CD14-positive monocyte (primary cell): ENCODE data around the gene LAMB2. TPM values are rescaled to one million over a fixed set of nuclear protein-coding genes. Genes with fewer than 3 reads are reported as not detected.

Experiments used
- DNase-seq, 3 donors: peaks; one replicate each; pipeline ENCODE4 v3.0.0-alpha.2; 2011 to 2022
- H2AFZ ChIP-seq: 2 replicates; pipeline ENCODE4 v1.6.0; 2012; ENCODE audit warnings: mild to moderate bottlenecking, low read depth, low read length, inconsistent platforms; ENCODE audit not compliant: insufficient read depth, poor library complexity, severe bottlenecking
- H3K27ac ChIP-seq, 2 donors: 1 replicate in 1 of 2; 2 replicates in 1 of 2; pipeline ENCODE4 v1.5.1; 2012 to 2013; ENCODE audit warnings: low read length in 2 of 2, control low read depth in 1 of 2, inconsistent platforms in 1 of 2, low read depth in 1 of 2, mild to moderate bottlenecking in 1 of 2
- H3K27me3 ChIP-seq, 2 donors: one replicate each; pipeline versions ENCODE4 v1.6.0 to v1.6.1; 2011 to 2013; ENCODE audit warnings: low read length in 2 of 2; ENCODE audit not compliant: control insufficient read depth in 2 of 2, insufficient read depth in 2 of 2
- H3K36me3 ChIP-seq, 2 donors: replicated peaks in 1 of 2; 1 replicate in 1 of 2; 2 replicates in 1 of 2; pipeline versions ENCODE4 v1.5.1 to v1.6.1; 2012 to 2013; ENCODE audit warnings: low read length in 2 of 2, control low read depth in 1 of 2, inconsistent platforms in 1 of 2, mild to moderate bottlenecking in 1 of 2; ENCODE audit not compliant: insufficient read depth in 2 of 2, control insufficient read depth in 1 of 2
- H3K4me1 ChIP-seq, 2 donors: 1 replicate in 1 of 2; 2 replicates in 1 of 2; pipeline versions ENCODE4 v1.5.1 to v1.6.1; 2012 to 2013; ENCODE audit warnings: low read length in 2 of 2, control low read depth in 1 of 2, inconsistent platforms in 1 of 2, mild to moderate bottlenecking in 1 of 2, moderate library complexity in 1 of 2; ENCODE audit not compliant: insufficient read depth in 2 of 2, control insufficient read depth in 1 of 2
- H3K4me2 ChIP-seq: replicated peaks from 2 replicates; pipeline ENCODE3; 2012; ENCODE audit warnings: low read length, moderate library complexity, mild to moderate bottlenecking; ENCODE audit not compliant: poor library complexity, severe bottlenecking; ENCODE audit errors: extremely low read depth
- H3K4me3 ChIP-seq, 3 experiments: fragments of 200-600 bp in 1 of 3; sonication (generic) in 1 of 3; replicated peaks in 1 of 3; 1 replicate in 2 of 3; 2 replicates in 1 of 3; pipeline ENCODE4 v1.5.1; 2011 to 2013; ENCODE audit warnings: low read length in 3 of 3, mild to moderate bottlenecking in 3 of 3, control low read depth in 2 of 3, low read depth in 2 of 3, inconsistent platforms in 1 of 3, moderate library complexity in 1 of 3
- H3K79me2 ChIP-seq: 2 replicates; pipeline ENCODE4 v1.6.0; 2012; ENCODE audit warnings: mild to moderate bottlenecking, control low read depth, inconsistent platforms, low read length, moderate library complexity; ENCODE audit not compliant: insufficient read depth
- H3K9ac ChIP-seq: 2 replicates; pipeline ENCODE4 v1.6.0; 2017; ENCODE audit warnings: low read length, mild to moderate bottlenecking; ENCODE audit not compliant: insufficient read depth, poor library complexity, severe bottlenecking
- H3K9me3 ChIP-seq, 2 donors: replicated peaks in 1 of 2; 1 replicate in 1 of 2; 2 replicates in 1 of 2; pipeline versions ENCODE4 v1.5.1 to v1.6.1; 2012 to 2013; ENCODE audit warnings: low read length in 2 of 2, control low read depth in 1 of 2; ENCODE audit not compliant: control insufficient read depth in 1 of 2, insufficient read depth in 1 of 2
- H4K20me1 ChIP-seq: 2 replicates; pipeline ENCODE4 v1.6.0; 2012; ENCODE audit warnings: mild to moderate bottlenecking, low read length, control low read depth, moderate library complexity; ENCODE audit not compliant: insufficient read depth
- H3K27ac Mint-ChIP-seq, 7 donors: one replicate each; pipeline ENCODE4 v1.8.0; 2020; ENCODE audit warnings: mild to moderate bottlenecking in 7 of 7, mixed read lengths in 7 of 7, moderate library complexity in 6 of 7, inconsistent platforms in 2 of 7
- H3K27me3 Mint-ChIP-seq, 3 donors: one replicate each; pipeline ENCODE4 v1.8.0; 2021 to 2022; ENCODE audit warnings: low read depth in 3 of 3, mild to moderate bottlenecking in 3 of 3, mixed read lengths in 3 of 3, moderate library complexity in 3 of 3, inconsistent platforms in 1 of 3
- H3K36me3 Mint-ChIP-seq, 2 donors: one replicate each; pipeline ENCODE4 v1.8.0; 2020; ENCODE audit warnings: mixed read lengths in 2 of 2, inconsistent platforms in 1 of 2, mild to moderate bottlenecking in 1 of 2
- H3K4me1 Mint-ChIP-seq: one replicate; pipeline ENCODE4 v1.8.0; 2020; ENCODE audit warnings: mild to moderate bottlenecking, mixed read lengths
- H3K4me3 Mint-ChIP-seq, 2 donors: one replicate each; pipeline ENCODE4 v1.8.0; 2020; ENCODE audit warnings: mild to moderate bottlenecking in 2 of 2, mixed read lengths in 2 of 2, moderate library complexity in 1 of 2
- H3K9me3 Mint-ChIP-seq, 7 donors: one replicate each; pipeline ENCODE4 v1.8.0; 2020 to 2022; ENCODE audit warnings: mixed read lengths in 7 of 7, mild to moderate bottlenecking in 6 of 7, moderate library complexity in 6 of 7, inconsistent platforms in 2 of 7
- WGBS: methylation state at CpG from one replicate; pipeline ENCODE4 v1.1.5; 2013; ENCODE audit warnings: missing lambda C conversion rate; ENCODE audit not compliant: insufficient coverage; 5-methylcytosine and 5-hydroxymethylcytosine counted together
- intact Hi-C, 2 donors: fragments of 100-400 bp; cut with micrococcal nuclease; formaldehyde crosslinking; loops; one replicate each; pipeline versions ENCODE4 v1.15.0 to v1.15.1; 2023
- polyA plus RNA-seq, 3 donors: library from polyadenylated mRNA; depleted of rRNA in 1 of 3; unstranded in 2 of 3; stranded (reverse) in 1 of 3; fragments of 300-500 nt in 2 of 3; fragments of >200 nt in 1 of 3; fragmentation: Illumina TruSeq in 2 of 3; gene quantifications; 1 replicate in 2 of 3; 2 replicates in 1 of 3; pipeline ENCODE4 v1.2.3, GENCODE V29; 2012 to 2021
- TF ChIP-seq, protein P1 (sequence below): fragments of 200-600 bp; IDR thresholded peaks from one replicate; pipeline ENCODE4 v1.8.0; 2022; ENCODE audit warnings: antibody characterized with exemption, mild to moderate bottlenecking

The LAMB2 gene
- polyA plus RNA-seq, 3 donors: 4.0 to 59.3 (median 7.6) TPM

DNA sequence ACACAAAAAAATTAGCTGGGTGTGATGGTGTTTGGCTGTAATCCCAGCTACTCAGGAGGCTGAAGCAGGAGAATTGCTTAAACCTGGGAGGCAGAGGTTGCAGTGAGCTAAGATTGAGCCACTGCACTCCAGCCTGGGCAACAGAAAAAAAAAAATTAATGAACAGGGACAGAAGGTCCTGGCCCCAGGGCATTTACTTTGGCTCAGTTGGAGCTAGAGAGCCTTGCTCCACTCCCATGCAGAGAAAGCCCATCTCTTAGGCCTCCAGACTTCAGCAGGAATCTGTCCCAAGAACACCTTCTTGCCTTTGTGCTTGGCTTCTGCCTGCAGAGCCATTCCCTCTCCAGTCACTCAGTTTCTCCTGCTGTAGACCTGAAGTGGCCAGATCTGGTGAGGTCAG is 47.3 kb upstream of the LAMB2 start:
- H3K27ac Mint-ChIP-seq: no peak overlapping the region
- H3K36me3 ChIP-seq: peaks cover 0 to 2% of the 10 kb centered on the region in 2 donors

DNA sequence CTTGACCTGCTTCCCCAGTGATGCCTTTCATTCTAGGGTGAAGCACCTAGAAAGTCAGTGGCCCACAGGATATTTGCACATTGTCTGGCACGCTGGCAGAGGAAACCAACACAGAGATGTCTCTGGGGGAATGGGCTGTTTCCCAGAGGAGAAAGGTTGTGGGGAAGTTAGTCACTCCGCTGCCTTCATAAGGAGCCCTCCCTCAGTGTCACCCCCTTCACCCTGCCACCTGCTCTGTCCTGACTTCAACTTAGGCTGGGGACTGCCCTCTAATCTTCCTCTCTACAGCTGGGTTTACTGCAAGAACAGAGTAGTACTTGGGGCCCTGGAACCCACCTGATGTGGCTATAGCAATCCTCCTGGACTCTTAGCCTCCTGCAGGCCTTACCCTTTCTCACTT is 44.2 kb upstream of the LAMB2 start:
- TF ChIP-seq, protein P1, sequence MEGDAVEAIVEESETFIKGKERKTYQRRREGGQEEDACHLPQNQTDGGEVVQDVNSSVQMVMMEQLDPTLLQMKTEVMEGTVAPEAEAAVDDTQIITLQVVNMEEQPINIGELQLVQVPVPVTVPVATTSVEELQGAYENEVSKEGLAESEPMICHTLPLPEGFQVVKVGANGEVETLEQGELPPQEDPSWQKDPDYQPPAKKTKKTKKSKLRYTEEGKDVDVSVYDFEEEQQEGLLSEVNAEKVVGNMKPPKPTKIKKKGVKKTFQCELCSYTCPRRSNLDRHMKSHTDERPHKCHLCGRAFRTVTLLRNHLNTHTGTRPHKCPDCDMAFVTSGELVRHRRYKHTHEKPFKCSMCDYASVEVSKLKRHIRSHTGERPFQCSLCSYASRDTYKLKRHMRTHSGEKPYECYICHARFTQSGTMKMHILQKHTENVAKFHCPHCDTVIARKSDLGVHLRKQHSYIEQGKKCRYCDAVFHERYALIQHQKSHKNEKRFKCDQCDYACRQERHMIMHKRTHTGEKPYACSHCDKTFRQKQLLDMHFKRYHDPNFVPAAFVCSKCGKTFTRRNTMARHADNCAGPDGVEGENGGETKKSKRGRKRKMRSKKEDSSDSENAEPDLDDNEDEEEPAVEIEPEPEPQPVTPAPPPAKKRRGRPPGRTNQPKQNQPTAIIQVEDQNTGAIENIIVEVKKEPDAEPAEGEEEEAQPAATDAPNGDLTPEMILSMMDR: no peak
- H3K79me2 ChIP-seq: no peaks in the 10 kb centered on the region
- H3K4me1 ChIP-seq: peaks cover 6 to 14% of the 10 kb centered on the region in 2 donors
- no peaks in the 10 kb centered on the region for H3K27me3 ChIP-seq
- Mint-ChIP-seq H3K27me3 (peaks cover 5 to 13% (median 6%) of the 10 kb centered on the region in 3 donors), H3K4me3 (no peak overlapping the region), H3K4me1 (peaks cover 15% of the 10 kb centered on the region), H3K27ac (peak overlapping the region in 2 of 7 donors; percentile 55), H3K36me3 (peaks cover 2 to 11% of the 10 kb centered on the region in 2 donors), H3K9me3 (peaks cover 0 to 3% (median 2%) of the 10 kb centered on the region in 7 donors)
- DNase-seq: no peak
- no peaks in the 10 kb centered on the region for H3K9me3 ChIP-seq
- no peak overlapping the region for H3K9ac ChIP-seq
- no peak overlapping the region for H3K27ac ChIP-seq
- intact Hi-C loops: loop anchor here in 1 of 2 donors (10.0 kb wide), 1 partner anchor 268 kb away; no protein-coding TSS in a partner anchor
- H4K20me1 ChIP-seq: no peaks in the 10 kb centered on the region
- 40% methylated on average over 1 of the region's 2 CpGs for WGBS
- no peak overlapping the region for H2AFZ ChIP-seq
- no peak overlapping the region for H3K4me2 ChIP-seq
- no peak overlapping the region for H3K4me3 ChIP-seq
- H3K36me3 ChIP-seq: peaks cover 0 to 6% of the 10 kb centered on the region in 2 donors

More for the DNA sequence above, 47.3 kb upstream of the LAMB2 start:
- Histone ChIP-seq H3K4me1 (no peaks in the 10 kb centered on the region), H3K27me3 (no peaks in the 10 kb centered on the region), H2AFZ (no peak overlapping the region), H3K27ac (no peak overlapping the region), H4K20me1 (no peaks in the 10 kb centered on the region), H3K9me3 (no peaks in the 10 kb centered on the region), H3K79me2 (no peaks in the 10 kb centered on the region), H3K4me2 (no peak overlapping the region), H3K9ac (no peak overlapping the region), H3K4me3 (no peak overlapping the region)
- peaks cover 4% of the 10 kb centered on the region for H3K4me1 Mint-ChIP-seq
- H3K9me3 Mint-ChIP-seq: peaks cover 0 to 5% (median 2%) of the 10 kb centered on the region in 7 donors
- H3K27me3 Mint-ChIP-seq: peaks cover 5 to 14% (median 7%) of the 10 kb centered on the region in 3 donors
- DNase-seq: no peak
- peaks cover 0 to 7% of the 10 kb centered on the region in 2 donors for H3K36me3 Mint-ChIP-seq
- no peak overlapping the region for H3K4me3 Mint-ChIP-seq
- intact Hi-C loops: no loop called here
- TF ChIP-seq, protein P1: no peak
